ENCODE measurements around the gene KCNK7. TPM values are rescaled to one million over a fixed set of nuclear protein-coding genes. Genes with fewer than 3 reads are reported as not detected.

Gene KCNK7
- total and polyA plus RNA-seq, 2 experiments from 2014 or later: 0.60 TPM; not detected in 1

DNA sequence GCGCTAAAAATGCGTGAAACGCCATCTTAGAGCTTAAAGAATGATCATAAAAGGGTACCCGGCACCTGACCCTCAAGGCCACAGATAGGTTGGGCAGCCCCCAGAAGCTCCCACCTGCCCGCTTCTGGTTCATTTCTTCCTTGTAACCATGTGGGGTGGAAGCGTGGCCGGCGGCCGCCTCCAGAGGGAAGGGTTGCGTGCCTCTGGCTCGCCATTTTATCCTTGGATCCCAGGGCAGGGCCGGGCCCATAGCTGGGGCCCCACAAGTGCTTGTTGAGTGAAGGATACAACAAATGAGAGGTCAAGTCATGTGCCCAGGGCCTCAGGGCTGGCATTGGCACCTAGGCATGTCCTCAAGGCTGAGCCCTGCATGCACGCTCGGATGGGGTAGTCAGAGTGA is 25.9 kb upstream of the KCNK7 start:
- Histone ChIP-seq H3K4me3 (no peak overlapping the region), H3K79me2 (replicated peaks; ENCODE audit: insufficient read depth) (peaks cover 14% of the 10 kb centered on the region), H3K9me2 (ENCODE audit: insufficient read depth) (no peaks in the 10 kb centered on the region), H3K27me3 (ENCODE audit: insufficient read depth) (no peaks in the 10 kb centered on the region), H3K4me2 (no peak overlapping the region), H3K27ac (ENCODE audit: low read depth) (no peak overlapping the region), H3F3A (replicated peaks; ENCODE audit: low read depth) (peaks cover under 1% of the 10 kb centered on the region; the same call in 1 of the 2 replicates), H4K20me1 (replicated peaks; ENCODE audit: insufficient read depth) (peaks cover 11% of the 10 kb centered on the region), H3K36me3 (ENCODE audit: insufficient read depth) (peaks cover 4% of the 10 kb centered on the region), H3K4me1 (ENCODE audit: insufficient read depth) (peaks cover 4% of the 10 kb centered on the region; the same call in 1 of the 2 replicates), H2AFZ (no peak overlapping the region)
- H3K9me3 Mint-ChIP-seq: no peaks in the 10 kb centered on the region; the same call in 2 of the 3 replicates
- H3K27me3 Mint-ChIP-seq (ENCODE audit: insufficient read depth, low read depth, poor library complexity): peaks cover 15% of the 10 kb centered on the region
- peaks cover 40% of the 10 kb centered on the region for H3K36me3 Mint-ChIP-seq (ENCODE audit: low read depth)
- H3K4me1 Mint-ChIP-seq: peaks cover 6% of the 10 kb centered on the region
- no peak overlapping the region for H3K27ac Mint-ChIP-seq
- H3K4me3 Mint-ChIP-seq: no peak overlapping the region
- no peak for TF ChIP-seq JUNB (IDR thresholded peaks at IDR 0.05; ENCODE audit: unreplicated experiment)
- TF ChIP-seq ZNF331 (CRISPR knock-in tag; IDR thresholded peaks at IDR 0.05; ENCODE audit: low read depth): no peak
- TF ChIP-seq ZNF114 (CRISPR knock-in tag; IDR thresholded peaks at IDR 0.05): no peak
- TF ChIP-seq ETS1 (IDR thresholded peaks at IDR 0.05): no peak
- TF ChIP-seq EZH2 (IDR thresholded peaks at IDR 0.05; ENCODE audit: low read depth, unreplicated experiment): no peak
- TF ChIP-seq, protein P1, sequence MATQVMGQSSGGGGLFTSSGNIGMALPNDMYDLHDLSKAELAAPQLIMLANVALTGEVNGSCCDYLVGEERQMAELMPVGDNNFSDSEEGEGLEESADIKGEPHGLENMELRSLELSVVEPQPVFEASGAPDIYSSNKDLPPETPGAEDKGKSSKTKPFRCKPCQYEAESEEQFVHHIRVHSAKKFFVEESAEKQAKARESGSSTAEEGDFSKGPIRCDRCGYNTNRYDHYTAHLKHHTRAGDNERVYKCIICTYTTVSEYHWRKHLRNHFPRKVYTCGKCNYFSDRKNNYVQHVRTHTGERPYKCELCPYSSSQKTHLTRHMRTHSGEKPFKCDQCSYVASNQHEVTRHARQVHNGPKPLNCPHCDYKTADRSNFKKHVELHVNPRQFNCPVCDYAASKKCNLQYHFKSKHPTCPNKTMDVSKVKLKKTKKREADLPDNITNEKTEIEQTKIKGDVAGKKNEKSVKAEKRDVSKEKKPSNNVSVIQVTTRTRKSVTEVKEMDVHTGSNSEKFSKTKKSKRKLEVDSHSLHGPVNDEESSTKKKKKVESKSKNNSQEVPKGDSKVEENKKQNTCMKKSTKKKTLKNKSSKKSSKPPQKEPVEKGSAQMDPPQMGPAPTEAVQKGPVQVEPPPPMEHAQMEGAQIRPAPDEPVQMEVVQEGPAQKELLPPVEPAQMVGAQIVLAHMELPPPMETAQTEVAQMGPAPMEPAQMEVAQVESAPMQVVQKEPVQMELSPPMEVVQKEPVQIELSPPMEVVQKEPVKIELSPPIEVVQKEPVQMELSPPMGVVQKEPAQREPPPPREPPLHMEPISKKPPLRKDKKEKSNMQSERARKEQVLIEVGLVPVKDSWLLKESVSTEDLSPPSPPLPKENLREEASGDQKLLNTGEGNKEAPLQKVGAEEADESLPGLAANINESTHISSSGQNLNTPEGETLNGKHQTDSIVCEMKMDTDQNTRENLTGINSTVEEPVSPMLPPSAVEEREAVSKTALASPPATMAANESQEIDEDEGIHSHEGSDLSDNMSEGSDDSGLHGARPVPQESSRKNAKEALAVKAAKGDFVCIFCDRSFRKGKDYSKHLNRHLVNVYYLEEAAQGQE (IDR thresholded peaks at IDR 0.05; ENCODE audit: unreplicated experiment): no peak
- no peak for TF ChIP-seq NANOG (IDR thresholded peaks at IDR 0.05; ENCODE audit: borderline replicate concordance)
- TF ChIP-seq EZH2phosphoT487 (IDR thresholded peaks at IDR 0.05; ENCODE audit: unreplicated experiment): no peak
- TF ChIP-seq, protein P2, sequence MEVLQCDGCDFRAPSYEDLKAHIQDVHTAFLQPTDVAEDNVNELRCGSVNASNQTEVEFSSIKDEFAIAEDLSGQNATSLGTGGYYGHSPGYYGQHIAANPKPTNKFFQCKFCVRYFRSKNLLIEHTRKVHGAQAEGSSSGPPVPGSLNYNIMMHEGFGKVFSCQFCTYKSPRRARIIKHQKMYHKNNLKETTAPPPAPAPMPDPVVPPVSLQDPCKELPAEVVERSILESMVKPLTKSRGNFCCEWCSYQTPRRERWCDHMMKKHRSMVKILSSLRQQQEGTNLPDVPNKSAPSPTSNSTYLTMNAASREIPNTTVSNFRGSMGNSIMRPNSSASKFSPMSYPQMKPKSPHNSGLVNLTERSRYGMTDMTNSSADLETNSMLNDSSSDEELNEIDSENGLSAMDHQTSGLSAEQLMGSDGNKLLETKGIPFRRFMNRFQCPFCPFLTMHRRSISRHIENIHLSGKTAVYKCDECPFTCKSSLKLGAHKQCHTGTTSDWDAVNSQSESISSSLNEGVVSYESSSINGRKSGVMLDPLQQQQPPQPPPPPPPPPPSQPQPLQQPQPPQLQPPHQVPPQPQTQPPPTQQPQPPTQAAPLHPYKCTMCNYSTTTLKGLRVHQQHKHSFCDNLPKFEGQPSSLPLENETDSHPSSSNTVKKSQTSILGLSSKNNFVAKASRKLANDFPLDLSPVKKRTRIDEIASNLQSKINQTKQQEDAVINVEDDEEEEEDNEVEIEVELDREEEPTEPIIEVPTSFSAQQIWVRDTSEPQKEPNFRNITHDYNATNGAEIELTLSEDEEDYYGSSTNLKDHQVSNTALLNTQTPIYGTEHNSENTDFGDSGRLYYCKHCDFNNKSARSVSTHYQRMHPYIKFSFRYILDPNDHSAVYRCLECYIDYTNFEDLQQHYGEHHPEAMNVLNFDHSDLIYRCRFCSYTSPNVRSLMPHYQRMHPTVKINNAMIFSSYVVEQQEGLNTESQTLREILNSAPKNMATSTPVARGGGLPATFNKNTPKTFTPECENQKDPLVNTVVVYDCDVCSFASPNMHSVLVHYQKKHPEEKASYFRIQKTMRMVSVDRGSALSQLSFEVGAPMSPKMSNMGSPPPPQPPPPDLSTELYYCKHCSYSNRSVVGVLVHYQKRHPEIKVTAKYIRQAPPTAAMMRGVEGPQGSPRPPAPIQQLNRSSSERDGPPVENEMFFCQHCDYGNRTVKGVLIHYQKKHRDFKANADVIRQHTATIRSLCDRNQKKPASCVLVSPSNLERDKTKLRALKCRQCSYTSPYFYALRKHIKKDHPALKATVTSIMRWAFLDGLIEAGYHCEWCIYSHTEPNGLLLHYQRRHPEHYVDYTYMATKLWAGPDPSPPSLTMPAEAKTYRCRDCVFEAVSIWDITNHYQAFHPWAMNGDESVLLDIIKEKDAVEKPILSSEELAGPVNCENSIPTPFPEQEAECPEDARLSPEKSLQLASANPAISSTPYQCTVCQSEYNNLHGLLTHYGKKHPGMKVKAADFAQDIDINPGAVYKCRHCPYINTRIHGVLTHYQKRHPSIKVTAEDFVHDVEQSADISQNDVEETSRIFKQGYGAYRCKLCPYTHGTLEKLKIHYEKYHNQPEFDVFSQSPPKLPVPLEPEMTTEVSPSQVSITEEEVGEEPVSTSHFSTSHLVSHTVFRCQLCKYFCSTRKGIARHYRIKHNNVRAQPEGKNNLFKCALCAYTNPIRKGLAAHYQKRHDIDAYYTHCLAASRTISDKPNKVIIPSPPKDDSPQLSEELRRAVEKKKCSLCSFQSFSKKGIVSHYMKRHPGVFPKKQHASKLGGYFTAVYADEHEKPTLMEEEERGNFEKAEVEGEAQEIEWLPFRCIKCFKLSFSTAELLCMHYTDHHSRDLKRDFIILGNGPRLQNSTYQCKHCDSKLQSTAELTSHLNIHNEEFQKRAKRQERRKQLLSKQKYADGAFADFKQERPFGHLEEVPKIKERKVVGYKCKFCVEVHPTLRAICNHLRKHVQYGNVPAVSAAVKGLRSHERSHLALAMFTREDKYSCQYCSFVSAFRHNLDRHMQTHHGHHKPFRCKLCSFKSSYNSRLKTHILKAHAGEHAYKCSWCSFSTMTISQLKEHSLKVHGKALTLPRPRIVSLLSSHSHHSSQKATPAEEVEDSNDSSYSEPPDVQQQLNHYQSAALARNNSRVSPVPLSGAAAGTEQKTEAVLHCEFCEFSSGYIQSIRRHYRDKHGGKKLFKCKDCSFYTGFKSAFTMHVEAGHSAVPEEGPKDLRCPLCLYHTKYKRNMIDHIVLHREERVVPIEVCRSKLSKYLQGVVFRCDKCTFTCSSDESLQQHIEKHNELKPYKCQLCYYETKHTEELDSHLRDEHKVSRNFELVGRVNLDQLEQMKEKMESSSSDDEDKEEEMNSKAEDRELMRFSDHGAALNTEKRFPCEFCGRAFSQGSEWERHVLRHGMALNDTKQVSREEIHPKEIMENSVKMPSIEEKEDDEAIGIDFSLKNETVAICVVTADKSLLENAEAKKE (CRISPR knock-in tag; IDR thresholded peaks at IDR 0.05): no peak
- TF ChIP-seq CTCF (conservative IDR thresholded peaks at IDR 0.05; ENCODE audit: low read depth in 2 of 2): no peak
- no peak for TF ChIP-seq STAT1 (IDR thresholded peaks at IDR 0.05; ENCODE audit: unreplicated experiment)
- no peak for TF ChIP-seq CREB1 (CRISPR knock-in tag; IDR thresholded peaks at IDR 0.05; ENCODE audit: low read depth)
- no peak for TF ChIP-seq POLR2AphosphoS5 (IDR thresholded peaks at IDR 0.05; ENCODE audit: low read depth)
- DNase-seq (ENCODE audit: low spot score) (no peak), ATAC-seq (no peak)

Measured in GM23338 (cell line).